Left ventricle myocardium inferior (tissue), 1 donor: ENCODE measurements around the gene HOXA13. TPM values are rescaled to one million over a fixed set of nuclear protein-coding genes. Genes with fewer than 3 reads are reported as not detected.

Experiments
- DNase-seq: peaks from one replicate; pipeline ENCODE4 v3.0.0-alpha.2; 2020
- H3K27ac ChIP-seq: fragments of 200-600 bp; replicated peaks from 2 replicates; pipeline ENCODE4 v1.8.0; 2021
- H3K27me3 ChIP-seq: fragments of 200-600 bp; 2 replicates; pipeline ENCODE4 v1.8.0; 2021; ENCODE audit warnings: low read depth
- H3K36me3 ChIP-seq: fragments of 200-600 bp; 2 replicates; pipeline ENCODE4 v1.8.0; 2021
- H3K4me1 ChIP-seq: fragments of 200-600 bp; 2 replicates; pipeline ENCODE4 v1.8.0; 2021
- H3K4me3 ChIP-seq: fragments of 200-600 bp; 2 replicates; pipeline ENCODE4 v1.8.0; 2021; ENCODE audit warnings: mild to moderate bottlenecking, moderate library complexity
- H3K9me3 ChIP-seq: fragments of 200-600 bp; replicated peaks from 2 replicates; pipeline ENCODE4 v1.8.0; 2021
- CTCF ChIP-seq: fragments of 200-600 bp; IDR thresholded peaks from 2 replicates; pipeline ENCODE4 v1.8.0; 2021; ENCODE audit warnings: antibody characterized with exemption, mild to moderate bottlenecking, borderline replicate concordance
- intact Hi-C: fragments of 100-400 bp; cut with micrococcal nuclease; formaldehyde crosslinking; loops from one replicate; pipeline ENCODE4 v1.11.0; 2022
- total RNA-seq: library from RNA; stranded (reverse); fragmentation: NEBNext Ultra II Directional; extraction: Animal tissue kit (Norgen Biotek cat#: 25700); gene quantifications from one replicate; pipeline ENCODE4 v1.2.1, GENCODE V29; 2021
- donor health status: DM: no; HTN: yes; CAD: no; lungs with severe emphysema.

Gene HOXA13
- total RNA-seq, 1 donor from 2014 or later = not detected

- DNase-seq = no peak
- Histone ChIP-seq H3K27me3 (peaks cover 100% of the 10 kb centered on the region), H3K27ac (no peak overlapping the region), H3K36me3 (no peaks in the 10 kb centered on the region), H3K4me3 (no peak overlapping the region), H3K9me3 (no peaks in the 10 kb centered on the region), H3K4me1 (peaks cover 32% of the 10 kb centered on the region)
- intact Hi-C loops = no loop called here
- no peak for TF ChIP-seq CTCF
These were observed 5.9 kb downstream of the HOXA13 start for GRCh38 chr7:27194002-27194352.

- Histone ChIP-seq H3K4me1 (peaks cover 32% of the 10 kb centered on the region), H3K4me3 (peak overlapping the region; percentile 54), H3K27me3 (peaks cover 100% of the 10 kb centered on the region), H3K27ac (no peak overlapping the region), H3K36me3 (no peaks in the 10 kb centered on the region), H3K9me3 (no peaks in the 10 kb centered on the region)
- intact Hi-C loops = no loop called here
- no peak for TF ChIP-seq CTCF
- no peak for DNase-seq
These were observed 6.4 kb downstream of the HOXA13 start for GRCh38 chr7:27193335-27194001.

- Histone ChIP-seq H3K9me3 (no peaks in the 10 kb centered on the region), H3K27ac (no peak overlapping the region), H3K4me1 (peaks cover 38% of the 10 kb centered on the region), H3K36me3 (no peaks in the 10 kb centered on the region), H3K4me3 (peak overlapping the region; percentile 54), H3K27me3 (peaks cover 100% of the 10 kb centered on the region)
- no peak for TF ChIP-seq CTCF
- intact Hi-C loops = no loop called here
- no peak for DNase-seq
These were observed 7.2 kb downstream of the HOXA13 start for GRCh38 chr7:27192546-27193334.

- no peaks in the 10 kb centered on the region for H3K9me3 ChIP-seq
- intact Hi-C loops = no loop called here
- TF ChIP-seq CTCF = no peak
- peak overlapping the region; percentile 54 for H3K4me3 ChIP-seq
- peaks cover 41% of the 10 kb centered on the region for H3K4me1 ChIP-seq
- H3K27ac ChIP-seq = no peak overlapping the region
- H3K36me3 ChIP-seq = no peaks in the 10 kb centered on the region
- H3K27me3 ChIP-seq = peaks cover 100% of the 10 kb centered on the region
- no peak for DNase-seq
These were observed 7.9 kb downstream of the HOXA13 start for GRCh38 chr7:27191833-27192545.

GRCh38 chr7:27191161-27191731 is 8.6 kb downstream of the HOXA13 start:
- Histone ChIP-seq H3K27ac (no peak overlapping the region), H3K36me3 (no peaks in the 10 kb centered on the region), H3K27me3 (peaks cover 100% of the 10 kb centered on the region), H3K4me3 (no peak overlapping the region), H3K4me1 (peaks cover 41% of the 10 kb centered on the region), H3K9me3 (no peaks in the 10 kb centered on the region)
- TF ChIP-seq CTCF = no peak
- DNase-seq = no peak
- intact Hi-C loops = no loop called here
